ENCODE measurements around the gene GOPC. TPM values are rescaled to one million over a fixed set of nuclear protein-coding genes. Genes with fewer than 3 reads are reported as not detected.

GOPC gene
- total and polyA plus RNA-seq, 2 of the 13 experiments (the other 11 are each of a cell fraction or from before 2014, with no cell fraction given), result 20.9 to 41.5 TPM

GRCh38 chr6:117602151-117602898 lies at the start of gene GOPC (continued):
- TF ChIP-seq POGK (CRISPR knock-in tag; conservative IDR thresholded peaks at IDR 0.05), result peak; percentile 98
- no peak for TF ChIP-seq ARNT (IDR thresholded peaks at IDR 0.05)
- TF ChIP-seq ZZZ3 (CRISPR knock-in tag; IDR thresholded peaks at IDR 0.05; ENCODE audit: borderline replicate concordance), result peak; percentile 87
- peak; percentile 68 for TF ChIP-seq CBX5 (CRISPR knock-in tag; IDR thresholded peaks at IDR 0.05; ENCODE audit: borderline replicate concordance)
- TF ChIP-seq NFAT5 (CRISPR knock-in tag; IDR thresholded peaks at IDR 0.05), result peak; percentile 95
- TF ChIP-seq JUNB (CRISPR knock-in tag; IDR thresholded peaks at IDR 0.05; ENCODE audit: borderline replicate concordance), result no peak
- TF ChIP-seq ZNF549 (CRISPR knock-in tag; IDR thresholded peaks at IDR 0.05), result peak; percentile 85; the same call in 1 of the 2 replicates
- TF ChIP-seq ELF1 (CRISPR knock-in tag; IDR thresholded peaks at IDR 0.05), result peak; percentile 84; the same call in 1 of the 2 replicates
- peak; percentile 32; the same call in 1 of the 2 replicates for TF ChIP-seq RAD21 (CRISPR knock-in tag; IDR thresholded peaks at IDR 0.05)
- no peak for TF ChIP-seq NBN (conservative IDR thresholded peaks at IDR 0.05)
- TF ChIP-seq ZSCAN30 (CRISPR knock-in tag; IDR thresholded peaks at IDR 0.05), result 0 out of 2 replicates have a peak, but pooled peaks have one; percentile 62
- peak; percentile 96 for TF ChIP-seq HOXD1 (CRISPR knock-in tag; IDR thresholded peaks at IDR 0.05)
- TF ChIP-seq PPARG (CRISPR knock-in tag; conservative IDR thresholded peaks at IDR 0.05), result 0 out of 2 replicates have a peak, but pooled peaks have one; percentile 22
- TF ChIP-seq CSRNP2 (CRISPR knock-in tag; conservative IDR thresholded peaks at IDR 0.05; ENCODE audit: low read depth), result no peak
- peak; percentile 94 for TF ChIP-seq ZSCAN9 (CRISPR knock-in tag; IDR thresholded peaks at IDR 0.05; ENCODE audit: borderline replicate concordance)
- no peak for TF ChIP-seq U2AF1 (optimal IDR thresholded peaks at IDR 0.05; ENCODE audit: low read depth, low read length)
- TF ChIP-seq ARHGAP35 (CRISPR knock-in tag; IDR thresholded peaks at IDR 0.05; ENCODE audit: borderline replicate concordance), result peak; percentile 85
- TF ChIP-seq ZFP62 (CRISPR knock-in tag; IDR thresholded peaks at IDR 0.05), result peak; percentile 72; the same call in 1 of the 2 replicates
- no peak for TF ChIP-seq ZNF550 (CRISPR knock-in tag; IDR thresholded peaks at IDR 0.05; ENCODE audit: borderline replicate concordance)
- TF ChIP-seq HNF1B (CRISPR knock-in tag; IDR thresholded peaks at IDR 0.05), result peak; percentile 85
